Natural killer cell (primary cell): Measurements from ENCODE around the gene FBXW11. TPM values are rescaled to one million over a fixed set of nuclear protein-coding genes. Genes with fewer than 3 reads are reported as not detected.
A peak's percentile ranks its signal among the peaks of the same experiment; 100 is the strongest.
"Not testable (repeated sequence)": the region's sequence is repeated elsewhere in the genome, so short reads cannot be mapped to it uniquely, and the experiment has no call there.

ENCODE experiments used
- ATAC-seq, 3 donors: fragments of 150-1000 bp in 2 of 3; fragments of 200-7000 bp in 1 of 3; cut with Tn5 transposase; 1 replicate in 1 of 3; 2 replicates in 2 of 3; pipeline ENCODE4 v1.10.0; 2021; ENCODE audit warnings: mild to moderate bottlenecking in 2 of 3, moderate library complexity in 2 of 3
- DNase-seq, 2 donors: peaks; one replicate each; pipeline versions ENCODE4 v3.0.0 to v3.0.0-alpha.2; 2013 to 2021; ENCODE audit warnings: mixed read lengths in 1 of 2
- H3K27ac ChIP-seq: one replicate; pipeline ENCODE4 v1.5.1; 2013; ENCODE audit warnings: mild to moderate bottlenecking, low read length
- H3K27me3 ChIP-seq: one replicate; pipeline ENCODE4 v1.6.1; 2013; ENCODE audit warnings: low read length; ENCODE audit not compliant: control insufficient read depth, insufficient read depth
- H3K36me3 ChIP-seq: one replicate; pipeline ENCODE4 v1.6.1; 2013; ENCODE audit warnings: low read length; ENCODE audit not compliant: control insufficient read depth, insufficient read depth
- H3K4me1 ChIP-seq: one replicate; pipeline ENCODE4 v1.6.1; 2013; ENCODE audit warnings: low read length; ENCODE audit not compliant: control insufficient read depth, insufficient read depth
- H3K4me3 ChIP-seq: one replicate; pipeline ENCODE4 v1.5.1; 2013; ENCODE audit warnings: low read length
- H3K9me3 ChIP-seq: one replicate; pipeline ENCODE4 v1.6.1; 2013; ENCODE audit warnings: low read length; ENCODE audit not compliant: control insufficient read depth, insufficient read depth
- H3K27ac Mint-ChIP-seq, 2 donors: one replicate each; pipeline ENCODE4 v1.8.0; 2022; ENCODE audit warnings: mild to moderate bottlenecking in 2 of 2, mixed read lengths in 2 of 2, moderate library complexity in 1 of 2
- H3K27me3 Mint-ChIP-seq, 2 donors: one replicate each; pipeline ENCODE4 v1.8.0; 2022; ENCODE audit warnings: low read depth in 2 of 2, mixed read lengths in 2 of 2
- H3K36me3 Mint-ChIP-seq: one replicate; pipeline ENCODE4 v1.8.0; 2022; ENCODE audit warnings: mixed read lengths
- H3K4me1 Mint-ChIP-seq, 2 donors: one replicate each; pipeline ENCODE4 v1.8.0; 2022; ENCODE audit warnings: mixed read lengths in 2 of 2
- H3K4me3 Mint-ChIP-seq: one replicate; pipeline ENCODE4 v1.8.0; 2022; ENCODE audit warnings: mild to moderate bottlenecking, moderate library complexity, mixed read lengths
- H3K9me3 Mint-ChIP-seq, 2 donors: one replicate each; pipeline ENCODE4 v1.8.0; 2022; ENCODE audit warnings: mixed read lengths in 2 of 2
- CTCF ChIP-seq: fragments of 200-600 bp; IDR thresholded peaks from one replicate; pipeline ENCODE4 v1.8.0; 2022; ENCODE audit warnings: antibody characterized with exemption
- WGBS: methylation state at CpG from one replicate; pipeline ENCODE4 v1.1.7; 2013; ENCODE audit warnings: missing lambda C conversion rate; ENCODE audit not compliant: insufficient coverage; 5-methylcytosine and 5-hydroxymethylcytosine counted together
- intact Hi-C: fragments of 100-400 bp; cut with micrococcal nuclease; formaldehyde crosslinking; loops from one replicate; pipeline ENCODE4 v1.14.2; 2022
- total RNA-seq, 4 donors: library from RNA; stranded (reverse); fragments of 120-200 nt in 1 of 4; gene quantifications; one replicate each; pipeline versions ENCODE4 v1.2.3 to v1.2.4, GENCODE V29; 2013 to 2022

The FBXW11 gene
- total RNA-seq, 3 donors from 2014 or later (not counting 1 experiment from before 2014, with no cell fraction given), result 26.7 to 40.3 (median 39.5) TPM

- Mint-ChIP-seq H3K27ac (no peak overlapping the region), H3K4me3 (no peak overlapping the region), H3K9me3 (no peaks in the 10 kb centered on the region), H3K4me1 (peaks cover 34 to 51% of the 10 kb centered on the region in 2 donors), H3K27me3 (no peaks in the 10 kb centered on the region), H3K36me3 (no peaks in the 10 kb centered on the region)
- no CpG with 5 or more reads among the region's 2 CpGs for WGBS
- no peak overlapping the region for H3K27ac ChIP-seq
- H3K27me3 ChIP-seq, result no peaks in the 10 kb centered on the region
- peaks cover 4% of the 10 kb centered on the region for H3K4me1 ChIP-seq
- no peak for DNase-seq
- no peaks in the 10 kb centered on the region for H3K9me3 ChIP-seq
- H3K36me3 ChIP-seq, result no peaks in the 10 kb centered on the region
- no peak for TF ChIP-seq CTCF
- ATAC-seq, result no peak
- intact Hi-C loops, result no loop called here
- H3K4me3 ChIP-seq, result no peak overlapping the region
Measured at GRCh38 chr5:171945066-171945465, 61.4 kb downstream of the FBXW11 start.

GRCh38 chr5:171942112-171942516, 64.3 kb downstream of the FBXW11 start:
- peak overlapping the region; percentile 53 to 60 for H3K27ac Mint-ChIP-seq
- DNase-seq, H3K27me3 Mint-ChIP-seq, H3K27ac ChIP-seq, H3K4me1 ChIP-seq, intact Hi-C loops, H3K27me3 ChIP-seq, H3K4me3 ChIP-seq, H3K9me3 Mint-ChIP-seq, H3K36me3 ChIP-seq, H3K36me3 Mint-ChIP-seq, H3K9me3 ChIP-seq: not testable (repeated sequence)
- peak overlapping the region; percentile 49 for H3K4me3 Mint-ChIP-seq
- H3K4me1 Mint-ChIP-seq, result peaks cover 43 to 46% of the 10 kb centered on the region in 2 donors
- WGBS, result 5% methylated on average over 3 of the region's 6 CpGs
- ATAC-seq, result peak; percentile 56 to 84 (median 76)

GRCh38 chr5:171941675-171942074, 64.8 kb downstream of the FBXW11 start:
- H3K27me3 ChIP-seq, H3K27ac ChIP-seq, H3K4me3 Mint-ChIP-seq, H3K27me3 Mint-ChIP-seq, H3K9me3 Mint-ChIP-seq, H3K9me3 ChIP-seq, H3K4me1 ChIP-seq, H3K36me3 ChIP-seq, intact Hi-C loops, H3K36me3 Mint-ChIP-seq, H3K4me3 ChIP-seq, H3K27ac Mint-ChIP-seq, DNase-seq: not testable (repeated sequence)
- peak in 1 of 3 donors; percentile 35 for ATAC-seq
- WGBS, result 64% methylated on average over 1 of the region's 1 CpG
- H3K4me1 Mint-ChIP-seq, result peaks cover 43 to 46% of the 10 kb centered on the region in 2 donors

GRCh38 chr5:171941275-171941674, 65.2 kb downstream of the FBXW11 start:
- H3K27me3 Mint-ChIP-seq, intact Hi-C loops: not testable (repeated sequence)
- H3K27ac Mint-ChIP-seq, result peak overlapping the region in 1 of 2 donors; percentile 51

GRCh38 chr5:171939951-171940350, 66.5 kb downstream of the FBXW11 start:
- no peak for TF ChIP-seq CTCF
- no peaks in the 10 kb centered on the region for H3K27me3 Mint-ChIP-seq
- H3K36me3 Mint-ChIP-seq, result no peaks in the 10 kb centered on the region
- Histone ChIP-seq H3K4me3 (no peak overlapping the region), H3K27ac (no peak overlapping the region), H3K4me1 (peaks cover 4% of the 10 kb centered on the region), H3K9me3 (no peaks in the 10 kb centered on the region), H3K27me3 (no peaks in the 10 kb centered on the region), H3K36me3 (no peaks in the 10 kb centered on the region)
- H3K27ac Mint-ChIP-seq, result peak overlapping the region in 1 of 2 donors; percentile 51
- H3K4me1 Mint-ChIP-seq, result peaks cover 35 to 37% of the 10 kb centered on the region in 2 donors
- intact Hi-C loops, result no loop called here
- no peak for ATAC-seq
- peak overlapping the region; percentile 47 for H3K4me3 Mint-ChIP-seq
- 100% methylated on average over 3 of the region's 3 CpGs for WGBS
- no peaks in the 10 kb centered on the region for H3K9me3 Mint-ChIP-seq
- no peak for DNase-seq

More at GRCh38 chr5:171941275-171941674, 65.2 kb downstream of the FBXW11 start:
- H3K4me3 ChIP-seq, H3K9me3 ChIP-seq, H3K4me1 ChIP-seq, H3K36me3 Mint-ChIP-seq, DNase-seq, H3K27ac ChIP-seq, H3K36me3 ChIP-seq, H3K9me3 Mint-ChIP-seq, H3K27me3 ChIP-seq: not testable (repeated sequence)
- peak overlapping the region; percentile 38 for H3K4me3 Mint-ChIP-seq
- peak; percentile 49 to 75 (median 65) for ATAC-seq
- H3K4me1 Mint-ChIP-seq, result peaks cover 39 to 42% of the 10 kb centered on the region in 2 donors
- WGBS, result no CpG with 5 or more reads among the region's 5 CpGs
